Epithelial cell of esophagus (primary cell): ENCODE results near the gene EGFR.
"Not testable (repeated sequence)": the region's sequence is repeated elsewhere in the genome, so short reads cannot be mapped to it uniquely, and the experiment has no call there.

ENCODE experiments used
- DNase-seq: peaks from one replicate; pipeline ENCODE4 v3.0.0; 2010; ENCODE audit warnings: low read depth
- H3K4me3 ChIP-seq: 2 replicates; pipeline ENCODE4 v1.5.1; 2011; ENCODE audit warnings: mild to moderate bottlenecking, low read length, control low read depth
- CTCF ChIP-seq: IDR thresholded peaks from 2 replicates; pipeline ENCODE4 v1.5.1; 2011; ENCODE audit warnings: low read depth, mild to moderate bottlenecking, low read length, control low read depth, inconsistent platforms; ENCODE audit not compliant: insufficient read depth; ENCODE audit errors: missing control alignments

Gene EGFR

GRCh38 chr7:55161154-55161687 is 142.4 kb downstream of the EGFR start:
- H3K4me3 ChIP-seq, result no peak overlapping the region
- TF ChIP-seq CTCF, result no peak
- no peak for DNase-seq

GRCh38 chr7:55162476-55162875 is 143.7 kb downstream of the EGFR start:
- DNase-seq, result no peak
- TF ChIP-seq CTCF, result no peak
- H3K4me3 ChIP-seq, result no peak overlapping the region

- no peak for DNase-seq
- no peak overlapping the region for H3K4me3 ChIP-seq
- no peak for TF ChIP-seq CTCF
These were observed 144.9 kb downstream of the EGFR start for GRCh38 chr7:55163733-55164132.

GRCh38 chr7:55164527-55164926 is 145.7 kb downstream of the EGFR start:
- H3K4me3 ChIP-seq, result no peak overlapping the region
- TF ChIP-seq CTCF, result no peak
- DNase-seq, result no peak

GRCh38 chr7:55165176-55165861 is 146.5 kb downstream of the EGFR start:
- no peak for TF ChIP-seq CTCF
- no peak for DNase-seq
- H3K4me3 ChIP-seq, result no peak overlapping the region

- not testable (repeated sequence) for DNase-seq, H3K4me3 ChIP-seq
These were observed 148.5 kb downstream of the EGFR start for GRCh38 chr7:55167296-55167695.

- DNase-seq, result no peak
- no peak overlapping the region for H3K4me3 ChIP-seq
- TF ChIP-seq CTCF, result no peak
These were observed 151.7 kb downstream of the EGFR start for GRCh38 chr7:55170335-55171069.
